ENCODE measurements around the gene PPIF. TPM values are rescaled to one million over a fixed set of nuclear protein-coding genes. Genes with fewer than 3 reads are reported as not detected.

PPIF gene
- total and polyA plus RNA-seq, 2 donors (not counting 1 experiment from before 2014, with no cell fraction given): 50.4 to 100 TPM

DNA sequence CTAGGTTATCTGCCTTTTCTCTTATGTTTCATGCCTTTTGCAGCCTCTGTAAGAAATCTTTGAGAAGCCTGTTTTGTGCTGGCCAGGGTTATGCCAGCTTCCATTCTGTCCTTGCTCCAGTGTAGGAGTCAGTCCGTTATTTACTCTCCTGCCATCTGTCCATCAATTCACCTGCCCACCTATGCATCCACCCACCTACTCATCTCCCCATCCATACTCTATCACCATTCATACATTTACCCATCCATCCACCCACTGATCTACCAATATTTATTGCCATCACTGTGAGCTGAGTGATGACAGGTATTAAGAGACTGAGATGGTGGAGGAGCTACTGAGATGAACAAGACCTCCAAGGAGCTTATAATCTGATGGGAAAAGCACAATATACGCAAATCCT, 12.7 kb upstream of the PPIF start:
- H3K79me2 ChIP-seq (ENCODE audit: control insufficient read depth, insufficient read depth, low read length): no peaks in the 10 kb centered on the region
- H2AFZ ChIP-seq (ENCODE audit: insufficient read depth, low read depth, low read length, poor library complexity, severe bottlenecking): no peak overlapping the region
- no peaks in the 10 kb centered on the region for H3K9me3 Mint-ChIP-seq (ENCODE audit: insufficient read depth)
- WGBS (ENCODE audit: insufficient coverage): 100% methylated on average over 1 of the region's 2 CpGs
- CTCF ChIA-PET: interaction anchor here (0.6 to 1.9 kb wide), 3 partner anchors 12 to 90 kb away, joined by 3 to 4 read pairs (median 4); no protein-coding TSS in a partner anchor
- intact Hi-C loops (cut with micrococcal nuclease): loop anchor here (5.0 kb wide), 1 partner anchor 92 kb away; no protein-coding TSS in a partner anchor
- H3K27me3 Mint-ChIP-seq: no peaks in the 10 kb centered on the region
- H3K9me3 ChIP-seq (ENCODE audit: control extremely low read depth in 1 of 3, control insufficient read depth in 2 of 3, insufficient read depth in 1 of 3, low read length in 2 of 3): peaks cover 0 to 2% (median 0%) of the 10 kb centered on the region in 3 donors
- peaks cover 8 to 13% of the 10 kb centered on the region in 2 donors for H3K4me1 ChIP-seq (ENCODE audit: control insufficient read depth in 2 of 2, insufficient read depth in 2 of 2, low read length in 2 of 2)
- peak overlapping the region; percentile 1 for H3K27ac Mint-ChIP-seq
- H3K4me3 ChIP-seq (ENCODE audit: control extremely low read depth in 1 of 5, extremely low read depth in 1 of 5, insufficient read depth in 1 of 5, low read depth in 2 of 5, low read length in 4 of 5): no peak overlapping the region
- POLR2A ChIA-PET: no interaction called here
- no peak overlapping the region for H3K27ac ChIP-seq (ENCODE audit: low read length in 2 of 2)
- H3K4me1 Mint-ChIP-seq: peaks cover 20% of the 10 kb centered on the region
- no peaks in the 10 kb centered on the region for H4K20me1 ChIP-seq (ENCODE audit: control insufficient read depth, insufficient read depth, low read length, poor library complexity, severe bottlenecking)
- H3K9ac ChIP-seq (ENCODE audit: low read length): no peak overlapping the region
- H3K27me3 ChIP-seq (replicated peaks in 1 of 4; ENCODE audit: control extremely low read depth in 1 of 4, control insufficient read depth in 3 of 4, insufficient read depth in 4 of 4, low read length in 3 of 4): no peaks in the 10 kb centered on the region
- DNase-seq: no peak
- TF ChIP-seq, protein P1, sequence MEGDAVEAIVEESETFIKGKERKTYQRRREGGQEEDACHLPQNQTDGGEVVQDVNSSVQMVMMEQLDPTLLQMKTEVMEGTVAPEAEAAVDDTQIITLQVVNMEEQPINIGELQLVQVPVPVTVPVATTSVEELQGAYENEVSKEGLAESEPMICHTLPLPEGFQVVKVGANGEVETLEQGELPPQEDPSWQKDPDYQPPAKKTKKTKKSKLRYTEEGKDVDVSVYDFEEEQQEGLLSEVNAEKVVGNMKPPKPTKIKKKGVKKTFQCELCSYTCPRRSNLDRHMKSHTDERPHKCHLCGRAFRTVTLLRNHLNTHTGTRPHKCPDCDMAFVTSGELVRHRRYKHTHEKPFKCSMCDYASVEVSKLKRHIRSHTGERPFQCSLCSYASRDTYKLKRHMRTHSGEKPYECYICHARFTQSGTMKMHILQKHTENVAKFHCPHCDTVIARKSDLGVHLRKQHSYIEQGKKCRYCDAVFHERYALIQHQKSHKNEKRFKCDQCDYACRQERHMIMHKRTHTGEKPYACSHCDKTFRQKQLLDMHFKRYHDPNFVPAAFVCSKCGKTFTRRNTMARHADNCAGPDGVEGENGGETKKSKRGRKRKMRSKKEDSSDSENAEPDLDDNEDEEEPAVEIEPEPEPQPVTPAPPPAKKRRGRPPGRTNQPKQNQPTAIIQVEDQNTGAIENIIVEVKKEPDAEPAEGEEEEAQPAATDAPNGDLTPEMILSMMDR (IDR thresholded peaks at IDR 0.05): no peak
- TF ChIP-seq EZH2 (IDR thresholded peaks at IDR 0.05; ENCODE audit: borderline replicate concordance, insufficient read depth, low read depth, low read length, poor library complexity, severe bottlenecking): no peak
- ATAC-seq (ENCODE audit: low read depth): no peak
- H3K36me3 ChIP-seq (replicated peaks in 1 of 2; ENCODE audit: control extremely low read depth in 1 of 2, control insufficient read depth in 1 of 2, extremely low read depth in 1 of 2, insufficient read depth in 2 of 2, low read length in 1 of 2): no peaks in the 10 kb centered on the region
- H3K4me3 Mint-ChIP-seq: no peak overlapping the region
- H3K4me2 ChIP-seq (replicated peaks; ENCODE audit: low read depth, low read length, poor library complexity, severe bottlenecking): no peak overlapping the region

DNA sequence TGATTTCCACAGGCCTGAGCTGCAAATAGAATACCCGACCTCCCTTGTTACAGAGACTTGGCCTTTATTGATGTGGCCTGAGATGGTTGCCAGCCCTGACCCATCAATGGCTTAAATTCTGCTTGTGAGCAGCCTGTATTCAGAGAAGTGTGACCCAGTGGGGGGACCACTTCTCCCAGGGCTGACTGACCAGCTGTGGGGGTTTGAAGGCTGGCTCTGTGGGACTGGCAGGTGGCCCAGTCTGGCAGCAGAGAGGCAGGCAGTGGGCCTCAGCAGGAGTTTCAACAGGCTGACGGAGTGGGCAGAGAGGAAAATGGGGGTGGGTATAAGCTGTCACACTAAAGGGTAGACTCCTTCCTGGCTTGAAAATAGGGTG, 12.2 kb upstream of the PPIF start:
- DNase-seq: no peak
- Histone ChIP-seq H3K4me3 (ENCODE audit: control extremely low read depth in 1 of 5, extremely low read depth in 1 of 5, insufficient read depth in 1 of 5, low read depth in 2 of 5, low read length in 4 of 5) (no peak overlapping the region), H3K4me1 (ENCODE audit: control insufficient read depth in 2 of 2, insufficient read depth in 2 of 2, low read length in 2 of 2) (peaks cover 8 to 13% of the 10 kb centered on the region in 2 donors), H4K20me1 (ENCODE audit: control insufficient read depth, insufficient read depth, low read length, poor library complexity, severe bottlenecking) (no peaks in the 10 kb centered on the region), H3K27ac (ENCODE audit: low read length in 2 of 2) (no peak overlapping the region), H3K9ac (ENCODE audit: low read length) (no peak overlapping the region), H3K36me3 (replicated peaks in 1 of 2; ENCODE audit: control extremely low read depth in 1 of 2, control insufficient read depth in 1 of 2, extremely low read depth in 1 of 2, insufficient read depth in 2 of 2, low read length in 1 of 2) (no peaks in the 10 kb centered on the region), H3K27me3 (replicated peaks in 1 of 4; ENCODE audit: control extremely low read depth in 1 of 4, control insufficient read depth in 3 of 4, insufficient read depth in 4 of 4, low read length in 3 of 4) (no peaks in the 10 kb centered on the region), H3K79me2 (ENCODE audit: control insufficient read depth, insufficient read depth, low read length) (no peaks in the 10 kb centered on the region), H3K9me3 (ENCODE audit: control extremely low read depth in 1 of 3, control insufficient read depth in 2 of 3, insufficient read depth in 1 of 3, low read length in 2 of 3) (peaks cover 0 to 2% (median 0%) of the 10 kb centered on the region in 3 donors), H3K4me2 (replicated peaks; ENCODE audit: low read depth, low read length, poor library complexity, severe bottlenecking) (no peak overlapping the region), H2AFZ (ENCODE audit: insufficient read depth, low read depth, low read length, poor library complexity, severe bottlenecking) (no peak overlapping the region)
- TF ChIP-seq EZH2 (IDR thresholded peaks at IDR 0.05; ENCODE audit: borderline replicate concordance, insufficient read depth, low read depth, low read length, poor library complexity, severe bottlenecking): no peak
- TF ChIP-seq, protein P1 (IDR thresholded peaks at IDR 0.05): no peak
- no peak for ATAC-seq (ENCODE audit: low read depth)
- CTCF ChIA-PET: interaction anchor here (0.6 to 1.9 kb wide), 2 partner anchors 13 to 90 kb away, joined by 3 to 4 read pairs; no protein-coding TSS in a partner anchor
- POLR2A ChIA-PET: no interaction called here
- Mint-ChIP-seq H3K9me3 (ENCODE audit: insufficient read depth) (no peaks in the 10 kb centered on the region), H3K4me1 (peaks cover 20% of the 10 kb centered on the region), H3K27me3 (no peaks in the 10 kb centered on the region), H3K27ac (no peak overlapping the region), H3K4me3 (no peak overlapping the region)
- intact Hi-C loops (cut with micrococcal nuclease): no loop called here
- 82% methylated on average over 2 of the region's 2 CpGs for WGBS (ENCODE audit: insufficient coverage)
